Stimulated activated CD4-positive, alpha-beta T cell treated with anti-CD3 and anti-CD28 coated beads, Interleukin-15, amount 100 ng/mL, for 1 hour (primary cell): ENCODE measurements around the gene ZBTB7C.

ENCODE experiments used
- DNase-seq, 2 donors: peaks; one replicate each; pipeline ENCODE4 v3.0.0-alpha.2; 2020; ENCODE audit warnings: low read depth in 1 of 2, low spot score in 1 of 2

Gene ZBTB7C

DNA sequence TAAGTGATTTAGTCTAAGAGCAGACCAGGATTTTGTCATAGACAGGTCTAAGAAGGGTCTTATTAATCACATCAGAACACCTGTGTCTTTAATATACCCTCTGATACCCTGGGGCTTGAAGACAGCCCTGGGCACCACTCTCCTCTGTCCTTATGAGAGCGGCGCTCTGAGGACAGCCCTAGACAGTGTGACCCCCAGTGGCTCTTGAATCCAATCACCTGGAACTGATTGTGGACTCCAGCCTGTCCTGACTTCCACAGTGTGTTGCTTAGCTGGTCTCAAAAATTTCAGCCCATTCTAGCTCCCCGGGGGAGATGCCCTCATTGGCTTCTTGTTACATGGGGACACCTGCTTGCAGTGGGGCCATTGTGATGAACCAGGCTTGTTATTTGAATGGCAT is 282.9 kb downstream of the ZBTB7C start:
- DNase-seq, result no peak

GRCh38 chr18:48125724-48126123 is 283.5 kb downstream of the ZBTB7C start:
- no peak for DNase-seq

- DNase-seq, result no peak
Observed at GRCh38 chr18:48124857-48125626, 284.1 kb downstream of the ZBTB7C start.

GRCh38 chr18:48123941-48124340 is 285.2 kb downstream of the ZBTB7C start:
- no peak for DNase-seq

- no peak for DNase-seq
Observed at GRCh38 chr18:48123324-48123723, 285.9 kb downstream of the ZBTB7C start.

- no peak for DNase-seq
Observed at GRCh38 chr18:48122816-48123215, 286.4 kb downstream of the ZBTB7C start.

DNA sequence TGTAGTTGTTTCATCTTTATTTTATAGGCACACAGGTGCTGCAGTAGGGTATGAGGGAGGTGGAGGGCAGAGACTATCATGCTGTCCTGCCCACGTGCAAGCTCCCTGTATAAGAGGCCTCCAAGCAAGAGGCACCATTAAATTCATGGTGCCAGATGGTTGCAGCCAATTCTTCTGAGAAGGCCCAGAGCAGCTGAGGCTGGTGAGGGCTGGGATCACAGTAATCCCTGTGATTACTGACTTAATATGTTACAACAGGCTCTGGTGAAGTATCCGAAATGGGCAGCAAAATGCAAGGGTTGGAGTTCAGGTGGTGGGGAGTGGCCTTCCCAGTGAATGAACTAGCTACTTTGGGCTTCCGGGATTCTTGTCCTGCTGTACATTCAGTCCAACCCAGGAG is 286.8 kb downstream of the ZBTB7C start:
- no peak for DNase-seq

- DNase-seq, result no peak
Observed at GRCh38 chr18:48121752-48122151, 287.4 kb downstream of the ZBTB7C start.

DNA sequence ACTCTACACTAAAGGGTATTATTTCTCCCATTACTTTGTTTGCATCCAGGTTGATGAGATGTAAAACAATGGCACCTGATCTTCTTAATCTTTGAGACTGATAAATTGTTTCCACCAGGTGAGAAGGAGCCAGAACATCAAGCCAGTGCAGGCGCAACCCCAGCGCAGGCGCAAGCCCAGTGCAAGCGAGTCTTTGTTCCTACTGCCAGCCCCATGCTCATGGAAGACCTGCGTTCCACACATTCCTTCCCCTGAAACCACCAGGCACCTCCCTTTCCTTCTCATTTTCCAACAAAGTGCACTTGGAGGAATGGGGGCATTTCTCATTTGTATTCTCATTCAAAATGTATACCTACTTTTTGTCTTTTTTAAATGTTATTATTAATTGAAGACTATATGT is 290.0 kb downstream of the ZBTB7C start:
- DNase-seq, result no peak

- no peak for DNase-seq
Observed at GRCh38 chr18:48116873-48117630, 292.1 kb downstream of the ZBTB7C start.

GRCh38 chr18:48116017-48116416 is 293.2 kb downstream of the ZBTB7C start:
- DNase-seq, result no peak

DNA sequence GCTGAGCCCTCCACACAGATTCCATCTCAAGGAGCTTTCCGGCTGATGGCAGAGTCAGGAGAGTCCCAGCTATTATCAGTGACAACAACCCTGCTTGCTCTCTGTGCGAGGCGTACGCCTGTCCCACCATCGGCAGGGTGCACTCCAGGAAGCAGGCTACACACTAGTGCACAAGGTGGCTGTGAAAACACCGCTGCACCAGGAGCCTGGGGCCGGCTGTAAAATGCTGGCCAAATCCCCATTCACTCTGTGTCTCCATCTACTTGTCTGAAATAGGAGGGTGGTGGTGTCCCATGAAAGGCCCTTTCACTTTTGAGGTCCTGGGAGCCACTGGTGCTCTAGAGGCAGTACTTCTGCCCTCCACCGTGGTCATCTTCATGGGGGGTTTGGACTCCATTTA is 295.5 kb downstream of the ZBTB7C start:
- no peak for DNase-seq

- no peak for DNase-seq
Observed at GRCh38 chr18:48111587-48111986, 297.6 kb downstream of the ZBTB7C start.

- DNase-seq, result no peak
Observed at GRCh38 chr18:48110797-48111196, 298.4 kb downstream of the ZBTB7C start.

DNA sequence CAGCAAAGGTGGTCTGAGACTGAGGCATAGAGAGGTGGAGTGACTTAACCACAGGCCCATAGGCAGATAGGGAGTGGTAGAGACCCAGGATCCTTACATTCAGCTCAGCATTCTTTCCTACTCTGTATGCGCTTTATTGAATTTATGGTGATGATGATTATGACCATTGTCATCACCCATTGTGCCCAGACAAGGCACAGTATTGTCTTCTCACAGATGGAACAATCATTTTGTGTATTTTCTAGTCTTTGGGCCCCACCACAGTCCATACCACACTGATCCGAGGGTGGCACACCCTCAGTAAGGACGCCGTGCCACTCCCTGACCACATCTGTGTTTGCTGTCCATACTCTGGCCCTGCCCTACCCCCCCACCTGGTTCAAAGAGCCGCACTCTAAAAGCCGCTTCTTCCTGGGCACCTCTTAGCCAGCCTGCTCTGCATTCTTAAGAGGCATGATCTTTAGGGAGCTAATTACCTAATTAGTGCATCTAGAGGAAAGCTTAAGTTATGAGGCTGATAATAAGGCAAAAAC is 299.2 kb downstream of the ZBTB7C start:
- no peak for DNase-seq

DNA sequence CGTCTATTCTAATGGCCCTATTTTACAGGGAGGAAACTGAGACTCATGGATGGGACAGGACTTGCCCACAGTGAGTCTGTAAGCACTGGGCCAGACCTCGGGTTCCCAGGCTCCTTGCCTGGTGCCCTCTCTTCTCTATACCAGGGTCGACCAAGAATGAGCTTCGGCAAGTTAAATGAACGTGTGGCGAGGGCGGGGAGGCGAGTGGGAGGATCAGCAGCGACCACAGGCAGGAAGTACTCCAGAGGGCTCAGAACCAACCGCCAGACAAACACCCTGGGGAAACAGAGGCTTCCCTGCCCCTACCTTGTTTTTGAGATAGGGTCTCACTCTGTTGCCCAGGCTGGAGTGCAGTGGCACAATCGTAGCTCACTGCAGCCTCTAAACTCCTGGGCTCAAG is 301.0 kb downstream of the ZBTB7C start:
- no peak for DNase-seq

DNA sequence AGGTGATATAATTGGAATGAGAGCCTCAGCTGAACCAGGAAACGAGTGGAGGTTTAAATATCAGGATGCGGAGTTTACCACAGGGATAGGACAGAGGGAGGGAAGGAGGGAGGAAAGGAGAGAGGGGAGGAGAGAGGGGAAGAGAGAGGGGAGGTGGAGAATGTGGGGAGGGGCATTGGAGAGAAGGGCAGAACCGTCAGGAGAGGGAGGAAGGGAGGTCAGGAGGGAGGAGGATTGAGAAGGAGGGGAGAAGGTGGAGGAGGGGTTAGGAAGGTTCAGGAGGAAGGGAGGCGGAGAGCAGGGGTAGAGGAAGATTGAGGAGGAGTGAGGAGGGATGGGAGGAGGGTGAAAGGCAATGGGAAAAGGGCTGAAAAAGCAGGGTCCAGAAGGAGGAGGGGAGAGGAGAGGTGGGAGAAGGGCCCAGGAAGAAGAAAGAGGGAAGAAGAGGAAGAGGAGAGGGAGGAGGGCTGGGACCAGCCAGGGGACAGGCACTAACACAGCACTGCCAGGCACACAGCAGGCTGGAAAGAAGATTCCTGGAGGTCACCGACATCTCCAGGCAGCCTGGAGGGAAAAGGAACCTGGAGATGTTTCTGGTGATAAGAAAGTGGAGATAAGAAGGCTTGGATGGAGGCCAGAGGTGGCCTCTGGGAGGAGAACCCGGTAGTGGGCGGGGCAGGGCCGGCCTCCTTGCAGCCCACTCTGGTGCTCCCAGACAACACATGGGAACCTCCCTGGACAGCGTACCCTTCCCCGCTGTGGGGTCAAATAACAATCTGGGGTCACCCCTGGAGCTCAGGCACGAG is 302.0 kb downstream of the ZBTB7C start:
- no peak for DNase-seq

GRCh38 chr18:48106498-48106897 is 302.7 kb downstream of the ZBTB7C start:
- DNase-seq, result no peak

DNA sequence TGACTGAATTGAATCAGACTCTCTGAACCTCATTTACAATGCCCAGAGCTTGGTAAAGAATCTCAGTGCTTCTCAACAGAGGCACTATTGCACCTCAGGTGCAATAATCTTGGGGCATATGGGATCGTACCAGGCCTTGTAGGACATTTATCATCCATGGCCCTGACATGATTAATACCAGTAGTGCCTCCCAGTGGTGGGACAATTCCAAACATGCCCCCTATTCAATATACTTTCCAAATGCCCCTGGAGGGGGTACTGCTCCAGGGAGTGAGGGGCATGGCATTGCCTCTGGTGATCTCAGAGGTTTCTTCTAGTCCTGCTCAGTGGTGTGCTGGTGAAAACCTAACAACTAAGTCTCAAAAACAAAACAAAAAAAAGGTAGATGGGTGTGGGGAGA is 303.9 kb downstream of the ZBTB7C start:
- DNase-seq, result no peak

- no peak for DNase-seq
Observed at GRCh38 chr18:48104705-48105104, 304.5 kb downstream of the ZBTB7C start.

GRCh38 chr18:48100651-48101165 is 308.5 kb downstream of the ZBTB7C start:
- no peak for DNase-seq
